ENCODE measurements around the gene MAN2B2. TPM values are rescaled to one million over a fixed set of nuclear protein-coding genes. Genes with fewer than 3 reads are reported as not detected.

Gene MAN2B2
- total and polyA plus RNA-seq, 2 experiments from 2014 or later: 22.2 to 24.0 TPM

GRCh38 chr4:6539009-6539764 is 35.8 kb upstream of the MAN2B2 start:
- no peaks in the 10 kb centered on the region for H3K27me3 ChIP-seq
- no peaks in the 10 kb centered on the region for H3K9me2 ChIP-seq (replicated peaks; ENCODE audit: insufficient read depth)
- H3K4me3 ChIP-seq: no peak overlapping the region
- H3K4me1 ChIP-seq (ENCODE audit: insufficient read depth): no peaks in the 10 kb centered on the region
- DNase-seq (ENCODE audit: low spot score): no peak
- TF ChIP-seq EZH2 (IDR thresholded peaks at IDR 0.05; ENCODE audit: borderline replicate concordance) (no peak), EZH2phosphoT487 (IDR thresholded peaks at IDR 0.05; ENCODE audit: low read depth, severe bottlenecking, unreplicated experiment) (no peak)
- TF ChIP-seq, protein P1, sequence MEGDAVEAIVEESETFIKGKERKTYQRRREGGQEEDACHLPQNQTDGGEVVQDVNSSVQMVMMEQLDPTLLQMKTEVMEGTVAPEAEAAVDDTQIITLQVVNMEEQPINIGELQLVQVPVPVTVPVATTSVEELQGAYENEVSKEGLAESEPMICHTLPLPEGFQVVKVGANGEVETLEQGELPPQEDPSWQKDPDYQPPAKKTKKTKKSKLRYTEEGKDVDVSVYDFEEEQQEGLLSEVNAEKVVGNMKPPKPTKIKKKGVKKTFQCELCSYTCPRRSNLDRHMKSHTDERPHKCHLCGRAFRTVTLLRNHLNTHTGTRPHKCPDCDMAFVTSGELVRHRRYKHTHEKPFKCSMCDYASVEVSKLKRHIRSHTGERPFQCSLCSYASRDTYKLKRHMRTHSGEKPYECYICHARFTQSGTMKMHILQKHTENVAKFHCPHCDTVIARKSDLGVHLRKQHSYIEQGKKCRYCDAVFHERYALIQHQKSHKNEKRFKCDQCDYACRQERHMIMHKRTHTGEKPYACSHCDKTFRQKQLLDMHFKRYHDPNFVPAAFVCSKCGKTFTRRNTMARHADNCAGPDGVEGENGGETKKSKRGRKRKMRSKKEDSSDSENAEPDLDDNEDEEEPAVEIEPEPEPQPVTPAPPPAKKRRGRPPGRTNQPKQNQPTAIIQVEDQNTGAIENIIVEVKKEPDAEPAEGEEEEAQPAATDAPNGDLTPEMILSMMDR (IDR thresholded peaks at IDR 0.05; ENCODE audit: poor library complexity): no peak
- no peak overlapping the region for H2AFZ ChIP-seq
- H3K4me2 ChIP-seq: no peak overlapping the region
- WGBS (ENCODE audit: low lambda C conversion rate, missing lambda C conversion rate): 82% methylated on average over 13 of the region's 13 CpGs
- H3K27ac ChIP-seq: no peak overlapping the region
- no peaks in the 10 kb centered on the region for H4K20me1 ChIP-seq (ENCODE audit: insufficient read depth, poor library complexity, severe bottlenecking)
- H3K36me3 ChIP-seq (replicated peaks; ENCODE audit: insufficient read depth, low read depth): no peaks in the 10 kb centered on the region
- H3K9me3 ChIP-seq (ENCODE audit: low read depth): no peaks in the 10 kb centered on the region
- no peaks in the 10 kb centered on the region for H3K79me2 ChIP-seq

- no peaks in the 10 kb centered on the region for H3K36me3 ChIP-seq (replicated peaks; ENCODE audit: insufficient read depth, low read depth)
- no peaks in the 10 kb centered on the region for H3K9me3 ChIP-seq (ENCODE audit: low read depth)
- no peak overlapping the region for H3K27ac ChIP-seq
- H3K4me1 ChIP-seq (ENCODE audit: insufficient read depth): no peaks in the 10 kb centered on the region
- no peaks in the 10 kb centered on the region for H3K79me2 ChIP-seq
- no peaks in the 10 kb centered on the region for H4K20me1 ChIP-seq (ENCODE audit: insufficient read depth, poor library complexity, severe bottlenecking)
- no peak overlapping the region for H2AFZ ChIP-seq
- H3K9me2 ChIP-seq (replicated peaks; ENCODE audit: insufficient read depth): no peaks in the 10 kb centered on the region
- no peak overlapping the region for H3K4me2 ChIP-seq
- H3K4me3 ChIP-seq: no peak overlapping the region
- no peaks in the 10 kb centered on the region for H3K27me3 ChIP-seq
- TF ChIP-seq EZH2 (IDR thresholded peaks at IDR 0.05; ENCODE audit: borderline replicate concordance) (no peak), EZH2phosphoT487 (IDR thresholded peaks at IDR 0.05; ENCODE audit: low read depth, severe bottlenecking, unreplicated experiment) (no peak)
- TF ChIP-seq, protein P1 (IDR thresholded peaks at IDR 0.05; ENCODE audit: poor library complexity): no peak
- DNase-seq (ENCODE audit: low spot score): no peak
Measured at GRCh38 chr4:6540879-6541278, 34.1 kb upstream of the MAN2B2 start.

DNA sequence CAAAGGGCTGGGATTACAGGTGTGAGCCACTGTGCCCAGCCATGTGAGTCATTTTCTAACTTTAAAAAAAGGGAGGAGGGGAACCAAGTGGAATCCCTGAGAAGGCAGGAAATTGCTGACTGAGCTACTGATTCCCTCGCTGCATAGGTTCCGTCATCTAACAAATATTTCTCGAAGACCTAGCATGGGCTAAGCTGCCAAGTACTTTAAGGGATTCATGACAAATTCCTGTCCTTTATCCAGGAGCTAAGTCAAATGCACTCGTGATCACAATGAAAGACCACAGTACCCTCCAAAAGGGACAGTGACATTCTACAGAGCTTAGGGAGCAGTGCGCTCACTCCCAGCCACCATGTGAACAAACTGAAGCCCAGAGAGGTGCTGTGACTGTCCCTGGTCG is 33.2 kb upstream of the MAN2B2 start:
- H4K20me1 ChIP-seq (ENCODE audit: insufficient read depth, poor library complexity, severe bottlenecking): no peaks in the 10 kb centered on the region
- TF ChIP-seq EZH2 (IDR thresholded peaks at IDR 0.05; ENCODE audit: borderline replicate concordance) (no peak), EZH2phosphoT487 (IDR thresholded peaks at IDR 0.05; ENCODE audit: low read depth, severe bottlenecking, unreplicated experiment) (no peak)
- TF ChIP-seq, protein P1 (IDR thresholded peaks at IDR 0.05; ENCODE audit: poor library complexity): no peak
- H2AFZ ChIP-seq: no peak overlapping the region
- no peaks in the 10 kb centered on the region for H3K9me2 ChIP-seq (replicated peaks; ENCODE audit: insufficient read depth)
- DNase-seq (ENCODE audit: low spot score): no peak
- no peak overlapping the region for H3K27ac ChIP-seq
- no peaks in the 10 kb centered on the region for H3K9me3 ChIP-seq (ENCODE audit: low read depth)
- no peak overlapping the region for H3K4me2 ChIP-seq
- no peak overlapping the region for H3K4me3 ChIP-seq
- no peaks in the 10 kb centered on the region for H3K79me2 ChIP-seq
- H3K27me3 ChIP-seq: no peaks in the 10 kb centered on the region
- WGBS (ENCODE audit: low lambda C conversion rate, missing lambda C conversion rate): 68% methylated on average over 6 of the region's 6 CpGs
- no peaks in the 10 kb centered on the region for H3K36me3 ChIP-seq (replicated peaks; ENCODE audit: insufficient read depth, low read depth)
- H3K4me1 ChIP-seq (ENCODE audit: insufficient read depth): no peaks in the 10 kb centered on the region

Data from hepatocyte (in vitro differentiated cells).